GM23338 (cell line): ENCODE data around the gene DRC3. TPM values are rescaled to one million over a fixed set of nuclear protein-coding genes. Genes with fewer than 3 reads are reported as not detected.

Source experiments
- ATAC-seq: fragments of 200-7000 bp; cut with Tn5 transposase; 3 replicates; pipeline ENCODE4 v1.9.1; 2020
- DNase-seq: peaks from one replicate; pipeline ENCODE4 v3.0.0-alpha.2; 2015; ENCODE audit warnings: low spot score
- H2AFZ ChIP-seq: fragments of 200-600 bp; sonication (generic); 2 replicates; pipeline ENCODE4 v1.8.0; 2016; ENCODE audit warnings: antibody characterized with exemption, mild to moderate bottlenecking, moderate library complexity
- H3F3A ChIP-seq: fragments of 200-600 bp; sonication (generic); replicated peaks from 2 replicates; pipeline ENCODE4 v1.8.0; 2017; ENCODE audit warnings: antibody characterized with exemption, mixed run types, low read depth
- H3K27ac ChIP-seq: fragments of 200-600 bp; sonication (generic); 2 replicates; pipeline ENCODE4 v1.6.1; 2016; ENCODE audit warnings: low read depth
- H3K27me3 ChIP-seq: fragments of 200-600 bp; sonication (generic); 2 replicates; pipeline ENCODE4 v1.8.0; 2016; ENCODE audit warnings: mild to moderate bottlenecking, mixed run types, moderate library complexity; ENCODE audit not compliant: insufficient read depth
- H3K36me3 ChIP-seq: fragments of 200-600 bp; sonication (generic); 2 replicates; pipeline ENCODE4 v1.8.0; 2016; ENCODE audit warnings: mild to moderate bottlenecking; ENCODE audit not compliant: insufficient read depth
- H3K4me1 ChIP-seq: fragments of 200-600 bp; sonication (generic); 2 replicates; pipeline ENCODE4 v1.8.0; 2016; ENCODE audit warnings: mild to moderate bottlenecking, moderate library complexity; ENCODE audit not compliant: insufficient read depth
- H3K4me2 ChIP-seq: fragments of 200-600 bp; sonication (generic); 2 replicates; pipeline ENCODE4 v1.7.1; 2017; ENCODE audit warnings: mixed run types
- H3K4me3 ChIP-seq: fragments of 200-600 bp; sonication (generic); 2 replicates; pipeline ENCODE4 v1.6.1; 2016; ENCODE audit warnings: mixed run types
- H3K79me2 ChIP-seq: fragments of 200-600 bp; sonication (generic); replicated peaks from 2 replicates; pipeline ENCODE4 v1.8.0; 2017; ENCODE audit warnings: mild to moderate bottlenecking; ENCODE audit not compliant: insufficient read depth
- H3K9me2 ChIP-seq: fragments of 200-600 bp; sonication (generic); 2 replicates; pipeline ENCODE4 v1.8.0; 2017; ENCODE audit not compliant: insufficient read depth
- H4K20me1 ChIP-seq: fragments of 200-600 bp; sonication (generic); replicated peaks from 2 replicates; pipeline ENCODE4 v1.8.0; 2017; ENCODE audit warnings: mild to moderate bottlenecking; ENCODE audit not compliant: insufficient read depth
- H3K27ac Mint-ChIP-seq: 2 replicates; pipeline ENCODE4 v1.8.0; 2020; ENCODE audit warnings: inconsistent platforms, mild to moderate bottlenecking, moderate library complexity, mixed read lengths
- H3K27me3 Mint-ChIP-seq: 3 replicates; pipeline ENCODE4 v1.8.0; 2022; ENCODE audit warnings: low read depth, mild to moderate bottlenecking, moderate library complexity, mixed read lengths, inconsistent platforms; ENCODE audit not compliant: insufficient read depth, poor library complexity
- H3K36me3 Mint-ChIP-seq: 3 replicates; pipeline ENCODE4 v1.8.0; 2021; ENCODE audit warnings: low read depth, mild to moderate bottlenecking, inconsistent platforms, moderate library complexity, mixed read lengths
- H3K4me1 Mint-ChIP-seq: 3 replicates; pipeline ENCODE4 v1.8.0; 2020; ENCODE audit warnings: mild to moderate bottlenecking, inconsistent platforms, mixed read lengths
- H3K4me3 Mint-ChIP-seq: 3 replicates; pipeline ENCODE4 v1.8.0; 2021; ENCODE audit warnings: moderate library complexity, mild to moderate bottlenecking, inconsistent platforms, mixed read lengths
- H3K9me3 Mint-ChIP-seq: 3 replicates; pipeline ENCODE4 v1.8.0; 2020; ENCODE audit warnings: moderate library complexity, mild to moderate bottlenecking, inconsistent platforms, mixed read lengths
- CREB1 ChIP-seq: fragments of 250-450 bp; sonication (Bioruptor Pico); IDR thresholded peaks from 2 replicates; pipeline ENCODE4 v1.5.0; 2020; ENCODE audit warnings: low read depth, mild to moderate bottlenecking, moderate library complexity
- EZH2 ChIP-seq: fragments of 200-600 bp; sonication (generic); IDR thresholded peaks from one replicate; pipeline ENCODE4 v1.8.0; 2017; ENCODE audit warnings: antibody characterized with exemption, mild to moderate bottlenecking, low read depth; ENCODE audit not compliant: unreplicated experiment
- EZH2phosphoT487 ChIP-seq: fragments of 200-600 bp; sonication (generic); IDR thresholded peaks from one replicate; pipeline ENCODE4 v1.8.1; 2018; ENCODE audit warnings: antibody characterized with exemption; ENCODE audit not compliant: unreplicated experiment
- STAT1 ChIP-seq: IDR thresholded peaks from one replicate; pipeline ENCODE4 v1.6.1; 2016; ENCODE audit warnings: antibody characterized with exemption; ENCODE audit not compliant: unreplicated experiment
- ZNF114 ChIP-seq: fragments of 250-450 bp; sonication (Bioruptor Pico); IDR thresholded peaks from 2 replicates; pipeline ENCODE4 v1.5.0; 2020; ENCODE audit warnings: mild to moderate bottlenecking, moderate library complexity
- ZNF331 ChIP-seq: fragments of 250-450 bp; sonication (Bioruptor Pico); IDR thresholded peaks from 2 replicates; pipeline ENCODE4 v1.5.0; 2020; ENCODE audit warnings: low read depth, mild to moderate bottlenecking, moderate library complexity
- polyA plus RNA-seq: library from polyadenylated mRNA; unstranded; fragments of >200 nt; fragmentation: Nextera tagmentation; extraction: Ambion mirVana; gene quantifications from 2 replicates; pipeline ENCODE4 v1.2.1, GENCODE V29; 2016
- total RNA-seq: library from RNA; depleted of rRNA; stranded (reverse); fragments of >200 nt; shearing (Covaris generic); gene quantifications from 2 replicates; pipeline ENCODE4 v1.2.3, GENCODE V29; 2014
- TF ChIP-seq, protein P1 (sequence below): fragments of 250-450 bp; sonication (Bioruptor Pico); IDR thresholded peaks from 2 replicates; pipeline ENCODE4 v1.5.0; 2020; ENCODE audit warnings: mild to moderate bottlenecking, moderate library complexity
- TF ChIP-seq, protein P2 (sequence below): IDR thresholded peaks from 2 replicates; pipeline ENCODE4 v1.6.1; 2016; ENCODE audit warnings: antibody characterized with exemption
- TF ChIP-seq, protein P3 (sequence below), 2 experiments: fragments of 200-600 bp in 1 of 2; sonication (generic) in 1 of 2; conservative IDR thresholded peaks; 2 replicates each; pipeline versions ENCODE4 v1.5.1 to v1.6.1; 2016 to 2017; ENCODE audit warnings: antibody characterized with exemption in 2 of 2, low read depth in 2 of 2, mild to moderate bottlenecking in 2 of 2, moderate library complexity in 1 of 2

The DRC3 gene
- total and polyA plus RNA-seq, 2 experiments from 2014 or later = 1.1 TPM; not detected in 1

DNA sequence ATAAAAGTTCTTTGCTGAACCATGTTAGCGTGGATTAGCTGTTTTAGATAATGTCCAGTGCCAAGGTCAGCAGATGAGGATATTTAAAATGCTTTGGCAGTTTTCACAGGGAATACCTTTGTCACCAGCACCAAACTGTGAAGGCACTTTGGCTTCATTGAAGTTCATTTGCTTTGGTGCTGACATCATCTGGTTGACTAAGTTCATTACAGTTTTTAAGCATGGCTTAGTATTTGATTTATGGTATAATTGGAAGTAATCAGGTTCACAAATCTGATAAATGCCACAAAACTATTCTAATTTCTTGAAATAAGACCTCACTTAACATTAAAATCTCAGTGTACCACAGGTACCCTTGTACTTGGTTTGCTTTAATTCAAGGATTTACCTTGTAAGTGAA lies 70.8 kb downstream of the DRC3 start:
- no peaks in the 10 kb centered on the region; the same call in 2 of the 3 replicates for H3K9me3 Mint-ChIP-seq
- no peak for ATAC-seq

DNA sequence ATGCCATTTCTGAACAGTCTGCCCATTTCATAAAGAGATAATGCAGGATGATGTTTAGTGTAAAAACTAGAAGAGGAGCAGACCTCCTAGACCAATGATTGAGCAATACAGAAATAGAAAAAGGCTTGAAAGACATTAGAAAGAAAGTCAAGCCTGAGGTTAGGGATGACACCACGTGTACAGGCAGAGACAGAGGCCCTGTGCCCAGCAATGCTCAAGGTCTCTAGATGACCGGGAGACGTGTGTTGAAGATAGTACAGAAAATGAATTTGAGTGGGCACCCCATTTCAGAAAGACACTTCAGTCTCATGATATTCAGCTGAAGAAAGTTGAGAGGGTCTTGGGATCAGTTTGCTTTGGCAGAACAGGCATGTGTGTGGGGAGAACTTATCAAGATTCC lies 71.9 kb downstream of the DRC3 start:
- Mint-ChIP-seq H3K4me3 (no peak overlapping the region), H3K4me1 (peaks cover 24% of the 10 kb centered on the region), H3K27me3 (peaks cover 7% of the 10 kb centered on the region), H3K27ac (no peak overlapping the region), H3K36me3 (peaks cover 19% of the 10 kb centered on the region), H3K9me3 (no peaks in the 10 kb centered on the region)
- Histone ChIP-seq H3K36me3 (peaks cover 4% of the 10 kb centered on the region; the same call in 1 of the 2 replicates), H3K4me3 (no peak overlapping the region), H3K4me1 (peaks cover 3% of the 10 kb centered on the region), H2AFZ (no peak overlapping the region), H3F3A (no peaks in the 10 kb centered on the region), H3K27ac (no peak overlapping the region), H3K4me2 (no peak overlapping the region), H3K79me2 (peaks cover 13% of the 10 kb centered on the region), H4K20me1 (peaks cover 15% of the 10 kb centered on the region), H3K9me2 (no peaks in the 10 kb centered on the region), H3K27me3 (no peaks in the 10 kb centered on the region)
- ATAC-seq = no peak
- DNase-seq = no peak
- TF ChIP-seq CREB1 (no peak), ZNF331 (CRISPR knock-in tag) (no peak), ZNF114 (CRISPR knock-in tag) (no peak), STAT1 (no peak), EZH2phosphoT487 (no peak)
- TF ChIP-seq, protein P1, sequence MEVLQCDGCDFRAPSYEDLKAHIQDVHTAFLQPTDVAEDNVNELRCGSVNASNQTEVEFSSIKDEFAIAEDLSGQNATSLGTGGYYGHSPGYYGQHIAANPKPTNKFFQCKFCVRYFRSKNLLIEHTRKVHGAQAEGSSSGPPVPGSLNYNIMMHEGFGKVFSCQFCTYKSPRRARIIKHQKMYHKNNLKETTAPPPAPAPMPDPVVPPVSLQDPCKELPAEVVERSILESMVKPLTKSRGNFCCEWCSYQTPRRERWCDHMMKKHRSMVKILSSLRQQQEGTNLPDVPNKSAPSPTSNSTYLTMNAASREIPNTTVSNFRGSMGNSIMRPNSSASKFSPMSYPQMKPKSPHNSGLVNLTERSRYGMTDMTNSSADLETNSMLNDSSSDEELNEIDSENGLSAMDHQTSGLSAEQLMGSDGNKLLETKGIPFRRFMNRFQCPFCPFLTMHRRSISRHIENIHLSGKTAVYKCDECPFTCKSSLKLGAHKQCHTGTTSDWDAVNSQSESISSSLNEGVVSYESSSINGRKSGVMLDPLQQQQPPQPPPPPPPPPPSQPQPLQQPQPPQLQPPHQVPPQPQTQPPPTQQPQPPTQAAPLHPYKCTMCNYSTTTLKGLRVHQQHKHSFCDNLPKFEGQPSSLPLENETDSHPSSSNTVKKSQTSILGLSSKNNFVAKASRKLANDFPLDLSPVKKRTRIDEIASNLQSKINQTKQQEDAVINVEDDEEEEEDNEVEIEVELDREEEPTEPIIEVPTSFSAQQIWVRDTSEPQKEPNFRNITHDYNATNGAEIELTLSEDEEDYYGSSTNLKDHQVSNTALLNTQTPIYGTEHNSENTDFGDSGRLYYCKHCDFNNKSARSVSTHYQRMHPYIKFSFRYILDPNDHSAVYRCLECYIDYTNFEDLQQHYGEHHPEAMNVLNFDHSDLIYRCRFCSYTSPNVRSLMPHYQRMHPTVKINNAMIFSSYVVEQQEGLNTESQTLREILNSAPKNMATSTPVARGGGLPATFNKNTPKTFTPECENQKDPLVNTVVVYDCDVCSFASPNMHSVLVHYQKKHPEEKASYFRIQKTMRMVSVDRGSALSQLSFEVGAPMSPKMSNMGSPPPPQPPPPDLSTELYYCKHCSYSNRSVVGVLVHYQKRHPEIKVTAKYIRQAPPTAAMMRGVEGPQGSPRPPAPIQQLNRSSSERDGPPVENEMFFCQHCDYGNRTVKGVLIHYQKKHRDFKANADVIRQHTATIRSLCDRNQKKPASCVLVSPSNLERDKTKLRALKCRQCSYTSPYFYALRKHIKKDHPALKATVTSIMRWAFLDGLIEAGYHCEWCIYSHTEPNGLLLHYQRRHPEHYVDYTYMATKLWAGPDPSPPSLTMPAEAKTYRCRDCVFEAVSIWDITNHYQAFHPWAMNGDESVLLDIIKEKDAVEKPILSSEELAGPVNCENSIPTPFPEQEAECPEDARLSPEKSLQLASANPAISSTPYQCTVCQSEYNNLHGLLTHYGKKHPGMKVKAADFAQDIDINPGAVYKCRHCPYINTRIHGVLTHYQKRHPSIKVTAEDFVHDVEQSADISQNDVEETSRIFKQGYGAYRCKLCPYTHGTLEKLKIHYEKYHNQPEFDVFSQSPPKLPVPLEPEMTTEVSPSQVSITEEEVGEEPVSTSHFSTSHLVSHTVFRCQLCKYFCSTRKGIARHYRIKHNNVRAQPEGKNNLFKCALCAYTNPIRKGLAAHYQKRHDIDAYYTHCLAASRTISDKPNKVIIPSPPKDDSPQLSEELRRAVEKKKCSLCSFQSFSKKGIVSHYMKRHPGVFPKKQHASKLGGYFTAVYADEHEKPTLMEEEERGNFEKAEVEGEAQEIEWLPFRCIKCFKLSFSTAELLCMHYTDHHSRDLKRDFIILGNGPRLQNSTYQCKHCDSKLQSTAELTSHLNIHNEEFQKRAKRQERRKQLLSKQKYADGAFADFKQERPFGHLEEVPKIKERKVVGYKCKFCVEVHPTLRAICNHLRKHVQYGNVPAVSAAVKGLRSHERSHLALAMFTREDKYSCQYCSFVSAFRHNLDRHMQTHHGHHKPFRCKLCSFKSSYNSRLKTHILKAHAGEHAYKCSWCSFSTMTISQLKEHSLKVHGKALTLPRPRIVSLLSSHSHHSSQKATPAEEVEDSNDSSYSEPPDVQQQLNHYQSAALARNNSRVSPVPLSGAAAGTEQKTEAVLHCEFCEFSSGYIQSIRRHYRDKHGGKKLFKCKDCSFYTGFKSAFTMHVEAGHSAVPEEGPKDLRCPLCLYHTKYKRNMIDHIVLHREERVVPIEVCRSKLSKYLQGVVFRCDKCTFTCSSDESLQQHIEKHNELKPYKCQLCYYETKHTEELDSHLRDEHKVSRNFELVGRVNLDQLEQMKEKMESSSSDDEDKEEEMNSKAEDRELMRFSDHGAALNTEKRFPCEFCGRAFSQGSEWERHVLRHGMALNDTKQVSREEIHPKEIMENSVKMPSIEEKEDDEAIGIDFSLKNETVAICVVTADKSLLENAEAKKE (CRISPR knock-in tag) = no peak

More for the DNA sequence above, 70.8 kb downstream of the DRC3 start:
- peaks cover 3% of the 10 kb centered on the region for H3K4me1 ChIP-seq
- peaks cover 15% of the 10 kb centered on the region for H4K20me1 ChIP-seq
- Mint-ChIP-seq H3K36me3 (peaks cover 19% of the 10 kb centered on the region), H3K4me3 (no peak overlapping the region), H3K27me3 (peaks cover 11% of the 10 kb centered on the region), H3K27ac (no peak overlapping the region), H3K4me1 (peaks cover 24% of the 10 kb centered on the region)
- TF ChIP-seq EZH2 = no peak
- TF ChIP-seq, protein P2, sequence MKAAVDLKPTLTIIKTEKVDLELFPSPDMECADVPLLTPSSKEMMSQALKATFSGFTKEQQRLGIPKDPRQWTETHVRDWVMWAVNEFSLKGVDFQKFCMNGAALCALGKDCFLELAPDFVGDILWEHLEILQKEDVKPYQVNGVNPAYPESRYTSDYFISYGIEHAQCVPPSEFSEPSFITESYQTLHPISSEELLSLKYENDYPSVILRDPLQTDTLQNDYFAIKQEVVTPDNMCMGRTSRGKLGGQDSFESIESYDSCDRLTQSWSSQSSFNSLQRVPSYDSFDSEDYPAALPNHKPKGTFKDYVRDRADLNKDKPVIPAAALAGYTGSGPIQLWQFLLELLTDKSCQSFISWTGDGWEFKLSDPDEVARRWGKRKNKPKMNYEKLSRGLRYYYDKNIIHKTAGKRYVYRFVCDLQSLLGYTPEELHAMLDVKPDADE = no peak
- TF ChIP-seq, protein P3, sequence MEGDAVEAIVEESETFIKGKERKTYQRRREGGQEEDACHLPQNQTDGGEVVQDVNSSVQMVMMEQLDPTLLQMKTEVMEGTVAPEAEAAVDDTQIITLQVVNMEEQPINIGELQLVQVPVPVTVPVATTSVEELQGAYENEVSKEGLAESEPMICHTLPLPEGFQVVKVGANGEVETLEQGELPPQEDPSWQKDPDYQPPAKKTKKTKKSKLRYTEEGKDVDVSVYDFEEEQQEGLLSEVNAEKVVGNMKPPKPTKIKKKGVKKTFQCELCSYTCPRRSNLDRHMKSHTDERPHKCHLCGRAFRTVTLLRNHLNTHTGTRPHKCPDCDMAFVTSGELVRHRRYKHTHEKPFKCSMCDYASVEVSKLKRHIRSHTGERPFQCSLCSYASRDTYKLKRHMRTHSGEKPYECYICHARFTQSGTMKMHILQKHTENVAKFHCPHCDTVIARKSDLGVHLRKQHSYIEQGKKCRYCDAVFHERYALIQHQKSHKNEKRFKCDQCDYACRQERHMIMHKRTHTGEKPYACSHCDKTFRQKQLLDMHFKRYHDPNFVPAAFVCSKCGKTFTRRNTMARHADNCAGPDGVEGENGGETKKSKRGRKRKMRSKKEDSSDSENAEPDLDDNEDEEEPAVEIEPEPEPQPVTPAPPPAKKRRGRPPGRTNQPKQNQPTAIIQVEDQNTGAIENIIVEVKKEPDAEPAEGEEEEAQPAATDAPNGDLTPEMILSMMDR (conservative IDR thresholded peaks at IDR 0.05; ENCODE audit: low read depth in 2 of 2) = peak; percentile 5 to 41; a peak in 2 of 4 replicates
- peak; percentile 34 for DNase-seq
- H3K36me3 ChIP-seq = peaks cover 4% of the 10 kb centered on the region; the same call in 1 of the 2 replicates
- peaks cover 13% of the 10 kb centered on the region for H3K79me2 ChIP-seq
- H3K4me3 ChIP-seq = no peak overlapping the region
- no peak overlapping the region for H2AFZ ChIP-seq
- H3K9me2 ChIP-seq = no peaks in the 10 kb centered on the region
- H3F3A ChIP-seq = no peaks in the 10 kb centered on the region
- no peak overlapping the region for H3K27ac ChIP-seq
- H3K4me2 ChIP-seq = no peak overlapping the region
- H3K27me3 ChIP-seq = no peaks in the 10 kb centered on the region
